ENCODE data around the gene AKR1A1. TPM values are rescaled to one million over a fixed set of nuclear protein-coding genes. Genes with fewer than 3 reads are reported as not detected.
A peak's percentile ranks its signal among the peaks of the same experiment; 100 is the strongest.

AKR1A1 gene
- total and polyA plus RNA-seq, 2 experiments from 2014 or later, result 186 to 275 TPM

GRCh38 chr1:45574105-45574626 is 23.5 kb downstream of the AKR1A1 start:
- Histone ChIP-seq H3K4me2 (peak overlapping the region; percentile 63), H3K27ac (ENCODE audit: low read depth) (peak overlapping the region; percentile 83; the same call in 1 of the 2 replicates), H3K79me2 (replicated peaks; ENCODE audit: insufficient read depth) (peaks cover 9% of the 10 kb centered on the region; the same call in 1 of the 2 replicates), H3K4me1 (ENCODE audit: insufficient read depth) (peaks cover 43% of the 10 kb centered on the region), H3K4me3 (no peak overlapping the region), H3K27me3 (ENCODE audit: insufficient read depth) (no peaks in the 10 kb centered on the region), H3F3A (replicated peaks; ENCODE audit: low read depth) (peaks cover 21% of the 10 kb centered on the region), H3K9me2 (ENCODE audit: insufficient read depth) (no peaks in the 10 kb centered on the region), H2AFZ (no peak overlapping the region), H3K36me3 (ENCODE audit: insufficient read depth) (peaks cover 7% of the 10 kb centered on the region; the same call in 1 of the 2 replicates), H4K20me1 (replicated peaks; ENCODE audit: insufficient read depth) (peaks cover 3% of the 10 kb centered on the region)
- Mint-ChIP-seq H3K4me3 (no peak overlapping the region), H3K27me3 (ENCODE audit: insufficient read depth, low read depth, poor library complexity) (peaks cover 2% of the 10 kb centered on the region), H3K36me3 (ENCODE audit: low read depth) (peaks cover 36% of the 10 kb centered on the region), H3K4me1 (peaks cover 40% of the 10 kb centered on the region), H3K27ac (no peak overlapping the region), H3K9me3 (peaks cover 14% of the 10 kb centered on the region)
- TF ChIP-seq JUNB (IDR thresholded peaks at IDR 0.05; ENCODE audit: unreplicated experiment), result no peak
- no peak for TF ChIP-seq ZNF114 (CRISPR knock-in tag; IDR thresholded peaks at IDR 0.05)
- TF ChIP-seq CTCF (conservative IDR thresholded peaks at IDR 0.05; ENCODE audit: low read depth in 2 of 2), result no peak
- no peak for TF ChIP-seq ETS1 (IDR thresholded peaks at IDR 0.05)
- TF ChIP-seq ZNF462 (CRISPR knock-in tag; IDR thresholded peaks at IDR 0.05), result no peak
- TF ChIP-seq EZH2phosphoT487 (IDR thresholded peaks at IDR 0.05; ENCODE audit: unreplicated experiment), result no peak
- no peak for TF ChIP-seq CREB1 (CRISPR knock-in tag; IDR thresholded peaks at IDR 0.05; ENCODE audit: low read depth)
- no peak for TF ChIP-seq EZH2 (IDR thresholded peaks at IDR 0.05; ENCODE audit: low read depth, unreplicated experiment)
- DNase-seq (ENCODE audit: low spot score) (no peak), ATAC-seq (no peak)
